Neutrophil (primary cell): ENCODE measurements around the gene CAMTA1.

Experiments
- H3K27ac ChIP-seq: fragments of 200-600 bp; sonication (generic); 2 replicates; pipeline ENCODE4 v1.5.1; 2016; ENCODE audit warnings: mild to moderate bottlenecking, moderate library complexity
- H3K27me3 ChIP-seq: fragments of 200-600 bp; sonication (generic); 2 replicates; pipeline ENCODE4 v1.6.0; 2016; ENCODE audit warnings: mild to moderate bottlenecking
- H3K36me3 ChIP-seq: fragments of 200-600 bp; sonication (generic); 2 replicates; pipeline ENCODE4 v1.5.1; 2017
- H3K4me1 ChIP-seq, 2 experiments: fragments of 200-600 bp in 1 of 2; sonication (generic) in 1 of 2; 1 replicate in 1 of 2; 2 replicates in 1 of 2; pipeline versions ENCODE4 v1.5.1 to v1.6.1; 2013 to 2016; ENCODE audit warnings: low read depth in 1 of 2, low read length in 1 of 2, mild to moderate bottlenecking in 1 of 2, moderate library complexity in 1 of 2; ENCODE audit not compliant: control insufficient read depth in 1 of 2, insufficient read depth in 1 of 2
- H3K4me3 ChIP-seq, 2 experiments: fragments of 200-600 bp in 1 of 2; sonication (generic) in 1 of 2; 1 replicate in 1 of 2; 2 replicates in 1 of 2; pipeline ENCODE4 v1.5.1; 2013 to 2016; ENCODE audit warnings: low read depth in 1 of 2, low read length in 1 of 2, mild to moderate bottlenecking in 1 of 2, moderate library complexity in 1 of 2
- H3K9me3 ChIP-seq: fragments of 200-600 bp; sonication (generic); 2 replicates; pipeline ENCODE4 v1.5.1; 2016
- TF ChIP-seq, protein P1 (sequence below): fragments of 200-600 bp; sonication (generic); IDR thresholded peaks from 2 replicates; pipeline ENCODE4 v1.5.1; 2016; ENCODE audit warnings: antibody characterized with exemption

The CAMTA1 gene

GRCh38 chr1:7641587-7642417 lies 856.5 kb downstream of the CAMTA1 start:
- H3K4me1 ChIP-seq, result no peaks in the 10 kb centered on the region
- no peak overlapping the region for H3K4me3 ChIP-seq
- peaks cover 7% of the 10 kb centered on the region for H3K27me3 ChIP-seq
- H3K27ac ChIP-seq, result no peak overlapping the region
- no peaks in the 10 kb centered on the region for H3K36me3 ChIP-seq
- no peaks in the 10 kb centered on the region for H3K9me3 ChIP-seq
- TF ChIP-seq, protein P1, sequence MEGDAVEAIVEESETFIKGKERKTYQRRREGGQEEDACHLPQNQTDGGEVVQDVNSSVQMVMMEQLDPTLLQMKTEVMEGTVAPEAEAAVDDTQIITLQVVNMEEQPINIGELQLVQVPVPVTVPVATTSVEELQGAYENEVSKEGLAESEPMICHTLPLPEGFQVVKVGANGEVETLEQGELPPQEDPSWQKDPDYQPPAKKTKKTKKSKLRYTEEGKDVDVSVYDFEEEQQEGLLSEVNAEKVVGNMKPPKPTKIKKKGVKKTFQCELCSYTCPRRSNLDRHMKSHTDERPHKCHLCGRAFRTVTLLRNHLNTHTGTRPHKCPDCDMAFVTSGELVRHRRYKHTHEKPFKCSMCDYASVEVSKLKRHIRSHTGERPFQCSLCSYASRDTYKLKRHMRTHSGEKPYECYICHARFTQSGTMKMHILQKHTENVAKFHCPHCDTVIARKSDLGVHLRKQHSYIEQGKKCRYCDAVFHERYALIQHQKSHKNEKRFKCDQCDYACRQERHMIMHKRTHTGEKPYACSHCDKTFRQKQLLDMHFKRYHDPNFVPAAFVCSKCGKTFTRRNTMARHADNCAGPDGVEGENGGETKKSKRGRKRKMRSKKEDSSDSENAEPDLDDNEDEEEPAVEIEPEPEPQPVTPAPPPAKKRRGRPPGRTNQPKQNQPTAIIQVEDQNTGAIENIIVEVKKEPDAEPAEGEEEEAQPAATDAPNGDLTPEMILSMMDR, result no peak

GRCh38 chr1:7642418-7642704 lies 857.1 kb downstream of the CAMTA1 start:
- H3K27me3 ChIP-seq, result peaks cover 7% of the 10 kb centered on the region
- no peaks in the 10 kb centered on the region for H3K4me1 ChIP-seq

GRCh38 chr1:7642781-7643529 lies 857.7 kb downstream of the CAMTA1 start:
- H3K4me3 ChIP-seq, result no peak overlapping the region
- TF ChIP-seq, protein P1, result no peak
- no peaks in the 10 kb centered on the region for H3K4me1 ChIP-seq
- H3K27ac ChIP-seq, result no peak overlapping the region
- H3K27me3 ChIP-seq, result peaks cover 7% of the 10 kb centered on the region
- no peaks in the 10 kb centered on the region for H3K36me3 ChIP-seq
- H3K9me3 ChIP-seq, result no peaks in the 10 kb centered on the region

More at GRCh38 chr1:7642418-7642704, 857.1 kb downstream of the CAMTA1 start:
- no peak overlapping the region for H3K4me3 ChIP-seq
- no peaks in the 10 kb centered on the region for H3K9me3 ChIP-seq
- no peak overlapping the region for H3K27ac ChIP-seq
- no peaks in the 10 kb centered on the region for H3K36me3 ChIP-seq
- TF ChIP-seq, protein P1, result no peak

DNA sequence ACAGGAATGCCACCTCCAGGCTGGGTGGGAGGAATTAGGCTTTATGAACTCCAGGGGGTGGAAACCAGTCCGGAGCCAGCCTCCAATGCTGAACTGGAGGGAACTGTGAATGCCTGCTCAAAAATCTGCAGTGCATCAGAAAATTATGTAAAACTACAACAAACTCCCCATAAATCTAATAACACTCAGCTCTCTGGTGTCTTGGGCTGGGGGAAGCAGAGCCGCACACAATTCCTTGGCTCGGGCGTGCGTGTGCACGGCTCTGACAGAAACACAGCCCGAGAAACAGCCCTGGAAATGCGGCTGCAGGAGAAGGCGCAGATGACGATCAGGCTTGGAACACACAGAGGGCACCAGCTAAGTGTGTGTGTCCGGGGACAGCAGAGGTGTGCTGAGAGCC lies 858.3 kb downstream of the CAMTA1 start:
- peaks cover 7% of the 10 kb centered on the region for H3K27me3 ChIP-seq
- no peak overlapping the region for H3K4me3 ChIP-seq
- H3K27ac ChIP-seq, result no peak overlapping the region
- no peaks in the 10 kb centered on the region for H3K36me3 ChIP-seq
- TF ChIP-seq, protein P1, result no peak
- H3K4me1 ChIP-seq, result peaks cover 0 to under 1% of the 10 kb centered on the region in 2 experiments
- H3K9me3 ChIP-seq, result no peaks in the 10 kb centered on the region

DNA sequence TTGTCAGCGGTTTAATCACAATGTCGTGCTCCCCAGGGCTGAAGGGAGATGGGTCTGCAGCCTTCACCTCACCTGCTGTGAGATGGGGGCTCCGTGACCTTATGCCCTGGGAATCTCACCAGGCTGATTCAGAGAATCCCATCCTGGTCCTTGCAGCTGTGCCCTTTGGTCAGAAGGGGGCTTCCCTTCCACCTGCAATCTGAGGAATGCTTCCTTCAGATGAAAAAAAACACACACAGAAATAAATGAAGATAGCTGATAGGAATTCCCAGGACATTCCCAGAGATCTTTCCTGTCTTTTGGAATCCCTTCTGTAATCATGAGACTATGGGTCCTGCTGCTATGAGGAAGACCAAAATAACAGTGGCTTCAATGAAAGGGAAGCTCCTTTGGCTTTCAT lies 858.8 kb downstream of the CAMTA1 start:
- Histone ChIP-seq H3K27me3 (peaks cover 7% of the 10 kb centered on the region), H3K4me1 (peaks cover 4 to 6% of the 10 kb centered on the region in 2 experiments), H3K9me3 (no peaks in the 10 kb centered on the region), H3K27ac (no peak overlapping the region), H3K36me3 (no peaks in the 10 kb centered on the region), H3K4me3 (no peak overlapping the region)
- TF ChIP-seq, protein P1, result no peak
